Measurements from ENCODE around the gene KANSL1. TPM values are rescaled to one million over a fixed set of nuclear protein-coding genes. Genes with fewer than 3 reads are reported as not detected.
"Not testable (repeated sequence)": the region's sequence is repeated elsewhere in the genome, so short reads cannot be mapped to it uniquely, and the experiment has no call there.

Gene KANSL1
- total RNA-seq, 1 donor from 2014 or later, result 27.9 TPM

- DNase-seq (ENCODE audit: missing footprints); intact Hi-C loops (cut with DNase I); ATAC-seq: not testable (repeated sequence)
Measured at GRCh38 chr17:46101785-46102617, 91.2 kb downstream of the KANSL1 start.

- no peak for DNase-seq (ENCODE audit: missing footprints)
- intact Hi-C loops (cut with DNase I), result no loop called here
- no peak for ATAC-seq
Measured at GRCh38 chr17:46100590-46100989, 92.6 kb downstream of the KANSL1 start.

- ATAC-seq, result no peak
- DNase-seq (ENCODE audit: missing footprints), result no peak
- intact Hi-C loops (cut with DNase I), result loop anchor here (5.0 kb wide), 1 partner anchor 37 kb away; no protein-coding TSS in a partner anchor
Measured at GRCh38 chr17:46099865-46100264, 93.4 kb downstream of the KANSL1 start.

- no peak for ATAC-seq
- intact Hi-C loops (cut with DNase I), result loop anchor here (5.0 kb wide), 1 partner anchor 40 kb away; no protein-coding TSS in a partner anchor
- DNase-seq (ENCODE audit: missing footprints), result no peak
Measured at GRCh38 chr17:46097497-46097896, 95.7 kb downstream of the KANSL1 start.

GRCh38 chr17:46092991-46093390 lies 100.2 kb downstream of the KANSL1 start:
- DNase-seq (ENCODE audit: missing footprints), result no peak
- intact Hi-C loops (cut with DNase I), result no loop called here
- ATAC-seq, result no peak

GRCh38 chr17:46090871-46091270 lies 102.4 kb downstream of the KANSL1 start:
- intact Hi-C loops (cut with DNase I), result no loop called here
- ATAC-seq (no peak), DNase-seq (ENCODE audit: missing footprints) (no peak)

- no peak for DNase-seq (ENCODE audit: missing footprints)
- ATAC-seq, result no peak
- intact Hi-C loops (cut with DNase I), result no loop called here
Measured at GRCh38 chr17:46089389-46089965, 103.8 kb downstream of the KANSL1 start.

- DNase-seq (ENCODE audit: missing footprints) (no peak), ATAC-seq (no peak)
- intact Hi-C loops (cut with DNase I), result no loop called here
Measured at GRCh38 chr17:46088595-46088994, 104.6 kb downstream of the KANSL1 start.

GRCh38 chr17:46087871-46088270 lies 105.4 kb downstream of the KANSL1 start:
- intact Hi-C loops (cut with DNase I); DNase-seq (ENCODE audit: missing footprints); ATAC-seq: not testable (repeated sequence)

- ATAC-seq, result no peak
- no peak for DNase-seq (ENCODE audit: missing footprints)
- intact Hi-C loops (cut with DNase I), result no loop called here
Measured at GRCh38 chr17:46086821-46087220, 106.4 kb downstream of the KANSL1 start.

GRCh38 chr17:46085522-46085921 lies 107.7 kb downstream of the KANSL1 start:
- ATAC-seq (no peak), DNase-seq (ENCODE audit: missing footprints) (no peak)
- intact Hi-C loops (cut with DNase I), result no loop called here

- ATAC-seq (no peak), DNase-seq (ENCODE audit: missing footprints) (no peak)
- intact Hi-C loops (cut with DNase I), result no loop called here
Measured at GRCh38 chr17:46082257-46082656, 111.0 kb downstream of the KANSL1 start.

GRCh38 chr17:46081018-46081320 lies 112.3 kb downstream of the KANSL1 start:
- intact Hi-C loops (cut with DNase I), result no loop called here
- no peak for DNase-seq (ENCODE audit: missing footprints)
- ATAC-seq, result no peak

- DNase-seq (ENCODE audit: missing footprints) (no peak), ATAC-seq (no peak)
- intact Hi-C loops (cut with DNase I), result no loop called here
Measured at GRCh38 chr17:46080118-46081017, 112.9 kb downstream of the KANSL1 start.

- ATAC-seq (no peak), DNase-seq (ENCODE audit: missing footprints) (no peak)
- intact Hi-C loops (cut with DNase I), result no loop called here
Measured at GRCh38 chr17:46078675-46079074, 114.6 kb downstream of the KANSL1 start.

GRCh38 chr17:46074540-46074939 lies 118.7 kb downstream of the KANSL1 start:
- ATAC-seq, result no peak
- intact Hi-C loops (cut with DNase I), result no loop called here
- DNase-seq (ENCODE audit: missing footprints), result no peak

- ATAC-seq (no peak), DNase-seq (ENCODE audit: missing footprints) (no peak)
- intact Hi-C loops (cut with DNase I), result no loop called here
Measured at GRCh38 chr17:46072998-46073397, 120.2 kb downstream of the KANSL1 start.

- intact Hi-C loops (cut with DNase I), result no loop called here
- ATAC-seq (no peak), DNase-seq (ENCODE audit: missing footprints) (no peak)
Measured at GRCh38 chr17:46071796-46072195, 121.4 kb downstream of the KANSL1 start.

GRCh38 chr17:46064460-46064859 lies 128.8 kb downstream of the KANSL1 start:
- no peak for DNase-seq (ENCODE audit: missing footprints)
- intact Hi-C loops (cut with DNase I), result no loop called here
- no peak for ATAC-seq

- intact Hi-C loops (cut with DNase I), result no loop called here
- DNase-seq (ENCODE audit: missing footprints), result no peak
- no peak for ATAC-seq
Measured at GRCh38 chr17:46063241-46063640, 130.0 kb downstream of the KANSL1 start.
